Peyer's patch (tissue), 4 donors: ENCODE results near the gene INSL3.

Source experiments
- CTCF ChIP-seq, 6 experiments: fragments of 450-650 bp in 4 of 6; fragments of 200-600 bp in 2 of 6; sonication (generic) in 1 of 6; IDR thresholded peaks; one replicate each; pipeline ENCODE4 v1.5.1; 2017 to 2019; ENCODE audit warnings: antibody characterized with exemption in 6 of 6, mild to moderate bottlenecking in 3 of 6, moderate library complexity in 1 of 6
- POLR2A ChIP-seq, 2 donors: fragments of 450-650 bp; IDR thresholded peaks; one replicate each; pipeline ENCODE4 v1.5.1; 2017; ENCODE audit warnings: antibody characterized with exemption in 2 of 2, mild to moderate bottlenecking in 2 of 2, moderate library complexity in 2 of 2

- TF ChIP-seq CTCF (IDR thresholded peaks at IDR 0.05) (no peak), POLR2A (IDR thresholded peaks at IDR 0.05) (no peak)
These were observed at the start of gene INSL3 for GRCh38 chr19:17821190-17821589.
